ENCODE results near the gene RASL11A. TPM values are rescaled to one million over a fixed set of nuclear protein-coding genes. Genes with fewer than 3 reads are reported as not detected.

RASL11A gene
- total RNA-seq, 1 experiment from 2014 or later: 2.7 TPM

- H3K4me3 Mint-ChIP-seq: no peak overlapping the region; a peak in 1 of 5 replicates
- no peak overlapping the region for H2BK15ac ChIP-seq (ENCODE audit: low read depth, low read length)
- H3K27ac Mint-ChIP-seq: no peak overlapping the region
These were observed 3.7 kb upstream of the RASL11A start for GRCh38 chr13:27266917-27267316.

More at GRCh38 chr13:27266917-27267316, 3.7 kb upstream of the RASL11A start:
- H4K91ac ChIP-seq (ENCODE audit: insufficient read length, low read depth, low read length): no peak overlapping the region
- no peaks in the 10 kb centered on the region for H4K20me1 ChIP-seq (ENCODE audit: control insufficient read depth, insufficient read depth, insufficient read length)
- H3K4me2 ChIP-seq (ENCODE audit: insufficient read depth, insufficient read length, low read length): no peak overlapping the region
- no peaks in the 10 kb centered on the region for H3K79me1 ChIP-seq (ENCODE audit: insufficient read depth, low read depth, low read length, poor library complexity, severe bottlenecking)
- H3K27me3 Mint-ChIP-seq (ENCODE audit: low read depth): peaks cover 37% of the 10 kb centered on the region
- H3K14ac ChIP-seq (ENCODE audit: insufficient read depth, low read length): no peak overlapping the region
- no peak overlapping the region for H3K4ac ChIP-seq (ENCODE audit: low read depth, low read length)
- H2AK5ac ChIP-seq (ENCODE audit: insufficient read length, low read length): no peak overlapping the region
- H3K4me1 ChIP-seq (ENCODE audit: insufficient read depth, low read length): no peaks in the 10 kb centered on the region
- H3K79me2 ChIP-seq (ENCODE audit: insufficient read depth, low read length): no peaks in the 10 kb centered on the region
- H4K8ac ChIP-seq (replicated peaks; ENCODE audit: insufficient read length, low read depth, low read length): no peak overlapping the region
- no peak overlapping the region for H3K56ac ChIP-seq (ENCODE audit: insufficient read length, low read depth, low read length)
- no peaks in the 10 kb centered on the region; a peak in 1 of 5 replicates for H3K9me3 Mint-ChIP-seq
- no peak overlapping the region for H3K27ac ChIP-seq (ENCODE audit: insufficient read length, low read depth, low read length)
- DNase-seq: no peak
- no peak overlapping the region for H4K5ac ChIP-seq (ENCODE audit: insufficient read length, low read depth, low read length)
- H2BK5ac ChIP-seq (ENCODE audit: insufficient read length, low read length): no peak overlapping the region
- H3K36me3 Mint-ChIP-seq (ENCODE audit: insufficient read depth in 1 of 3, low read depth in 3 of 3): peaks cover 0 to 4% (median 0%) of the 10 kb centered on the region in 3 experiments; a peak in 2 of 7 replicates
- H2BK20ac ChIP-seq (ENCODE audit: low read depth, low read length, poor library complexity, severe bottlenecking): no peak overlapping the region
- H3K23me2 ChIP-seq (ENCODE audit: insufficient read length, low read depth, low read length, poor library complexity, severe bottlenecking): peaks cover 9% of the 10 kb centered on the region
- H3K9ac ChIP-seq (ENCODE audit: extremely low read depth, insufficient read length, low read length): no peak overlapping the region
- H3K18ac ChIP-seq (ENCODE audit: insufficient read length, low read depth, low read length): no peak overlapping the region
- H3K9me3 ChIP-seq (ENCODE audit: control insufficient read depth, low read depth, low read length): no peaks in the 10 kb centered on the region
- H3K27me3 ChIP-seq (ENCODE audit: insufficient read depth, low read length): no peaks in the 10 kb centered on the region
- no peak overlapping the region for H2AFZ ChIP-seq (ENCODE audit: low read length)
- no peak for TF ChIP-seq CTCF (conservative IDR thresholded peaks at IDR 0.05)
- no CpG with 5 or more reads among the region's 2 CpGs for WGBS (ENCODE audit: extremely low coverage, insufficient read length, low lambda C conversion rate)
- no peak overlapping the region for H3K23ac ChIP-seq (ENCODE audit: insufficient read length, low read depth, low read length)
- no peak overlapping the region for H3T11ph ChIP-seq (ENCODE audit: low read length)
- no peak overlapping the region for H2BK12ac ChIP-seq (ENCODE audit: insufficient read length, low read depth, low read length)
- peaks cover 6 to 7% of the 10 kb centered on the region in 2 experiments; a peak in 3 of 4 replicates for H3K4me1 Mint-ChIP-seq
- H2BK120ac ChIP-seq (ENCODE audit: low read depth, low read length, poor library complexity, severe bottlenecking): no peak overlapping the region

All from H9 (cell line).